ENCODE data around the gene CTNS. TPM values are rescaled to one million over a fixed set of nuclear protein-coding genes. Genes with fewer than 3 reads are reported as not detected.
A peak's percentile ranks its signal among the peaks of the same experiment; 100 is the strongest.

CTNS gene
- 5.7 TPM for total RNA-seq

- DNase-seq (ENCODE audit: low spot score in 2 of 2): peak; percentile 99 to 100
- peak; percentile 90 for FAIRE-seq
Measured at GRCh38 chr17:3636154-3636907, at the start of gene CTNS, which contains the start of gene SHPK. CTNS (plus strand) TSS chr17:3636760; CDS start chr17:3640207, 3,447 bp downstream. SHPK (minus strand) TSS chr17:3636250; CDS start chr17:3636219, 31 bp downstream.

- FAIRE-seq: no peak
- DNase-seq (ENCODE audit: low spot score in 2 of 2): no peak
Measured at GRCh38 chr17:3589784-3590183, 46.8 kb upstream of the CTNS start.

DNA sequence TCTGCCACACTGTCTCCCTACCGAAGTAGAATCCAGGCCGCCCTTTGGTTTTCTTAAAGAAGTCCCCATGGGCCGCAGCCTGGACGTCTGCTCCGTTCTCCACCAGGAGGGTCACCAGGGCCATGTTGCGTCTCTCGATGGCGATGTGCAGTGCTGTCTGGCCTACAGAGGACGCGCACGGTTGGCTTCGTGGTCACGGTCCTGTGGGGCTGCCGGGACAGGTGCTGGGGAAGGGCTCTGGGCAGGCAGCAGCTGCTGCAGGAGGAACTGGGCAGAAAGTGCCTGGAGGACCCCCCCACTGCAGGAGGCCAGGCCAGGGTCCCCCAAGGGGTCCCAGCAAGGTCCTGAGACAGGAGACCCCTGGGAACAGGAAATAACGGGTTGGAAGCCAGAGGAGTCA lies 46.3 kb upstream of the CTNS start:
- DNase-seq (ENCODE audit: low spot score in 2 of 2): no peak
- FAIRE-seq: no peak

DNA sequence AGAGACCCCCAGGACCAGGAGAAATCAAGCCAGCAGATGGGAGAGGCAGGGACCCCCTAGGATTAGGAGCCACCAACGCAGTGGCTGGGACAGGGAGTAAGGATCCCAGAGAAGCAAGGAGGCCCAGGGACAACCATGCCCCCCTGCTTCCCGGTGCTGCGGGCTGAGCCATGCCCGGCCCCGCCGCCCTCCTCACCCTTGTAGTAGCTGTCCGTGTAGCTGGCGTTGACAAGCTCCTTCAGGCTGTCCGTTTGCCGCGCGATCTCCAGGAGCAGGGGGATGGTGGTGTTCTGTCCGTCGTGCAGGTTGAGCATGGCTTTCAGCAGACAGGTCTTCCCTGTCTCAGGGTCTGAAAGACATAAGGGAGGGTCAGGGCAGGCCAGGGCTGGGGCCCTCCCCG lies 45.8 kb upstream of the CTNS start:
- no peak for FAIRE-seq

DNA sequence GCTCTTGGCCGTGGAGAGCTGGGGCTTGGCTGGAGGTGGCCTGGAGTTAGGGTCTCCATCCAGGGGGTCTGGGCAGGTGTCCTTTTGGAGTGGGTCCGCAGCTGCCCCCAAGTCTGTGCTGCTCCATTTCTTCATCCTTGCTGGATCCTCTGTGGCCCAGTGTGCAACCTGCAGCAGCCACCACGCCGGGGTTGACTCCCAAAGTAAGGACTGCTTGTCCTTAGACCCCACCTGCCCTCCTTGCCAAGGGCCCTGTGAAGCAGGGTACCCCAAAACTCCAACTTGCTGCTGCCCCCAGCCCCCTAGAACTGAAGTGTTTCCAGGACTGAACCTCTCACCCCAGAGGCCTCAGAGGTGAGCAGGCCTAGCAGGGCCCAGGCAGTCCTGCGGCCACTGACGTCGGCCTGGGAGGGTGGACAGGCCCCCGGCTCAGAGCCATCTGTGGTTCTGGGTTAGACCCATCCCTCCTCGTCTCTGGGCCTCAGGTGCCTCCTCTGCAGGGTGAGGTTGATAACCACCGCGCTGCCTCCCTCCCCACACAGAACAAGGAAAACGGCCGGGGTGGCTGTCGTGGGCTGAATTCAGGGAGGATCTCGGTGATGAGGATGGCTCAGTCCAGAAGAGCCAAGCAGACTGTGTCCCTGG lies 44.2 kb upstream of the CTNS start:
- no peak for FAIRE-seq

More for the DNA sequence above, 45.8 kb upstream of the CTNS start:
- DNase-seq (ENCODE audit: low spot score in 2 of 2): no peak

GRCh38 chr17:3593384-3593783 lies 43.2 kb upstream of the CTNS start:
- FAIRE-seq (no peak), DNase-seq (ENCODE audit: low spot score in 2 of 2) (no peak)

More for the DNA sequence above, 44.2 kb upstream of the CTNS start:
- DNase-seq (ENCODE audit: low spot score in 2 of 2): no peak

DNA sequence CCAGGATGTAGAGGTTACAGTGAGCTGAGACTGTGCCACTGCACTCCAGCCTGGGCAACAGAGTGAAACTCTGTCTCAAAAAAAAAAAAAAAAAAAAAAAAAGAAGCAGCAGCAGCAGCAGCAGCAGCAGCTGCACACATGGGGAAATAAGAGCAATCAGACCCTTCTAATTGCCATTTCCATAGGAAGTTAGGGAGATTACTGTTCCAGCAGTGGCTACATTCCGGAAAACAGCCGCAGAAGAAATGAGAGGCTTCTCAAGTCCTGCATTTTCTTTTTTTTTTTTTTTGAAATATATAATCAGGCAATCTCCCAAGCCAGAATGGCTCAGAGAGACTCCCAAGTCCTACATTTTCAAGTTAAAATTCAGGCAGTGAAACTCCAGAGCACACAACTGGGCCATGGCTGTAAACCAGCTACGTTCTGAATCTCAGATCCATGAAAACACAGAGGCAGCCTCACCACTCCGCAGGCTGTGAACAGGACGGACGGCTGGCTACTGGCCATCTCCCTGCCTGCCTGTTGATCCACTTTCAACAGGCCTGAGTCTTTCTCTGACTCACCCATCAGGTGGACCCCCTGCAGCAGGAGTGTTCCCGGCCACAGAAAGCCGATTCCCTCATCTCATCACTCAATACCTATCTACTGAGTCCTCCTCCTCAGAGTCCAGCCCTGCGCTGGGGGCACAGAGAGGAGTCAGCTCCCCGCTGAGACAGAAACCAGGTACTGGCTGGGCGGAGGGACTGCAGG lies 42.3 kb upstream of the CTNS start:
- FAIRE-seq (no peak), DNase-seq (ENCODE audit: low spot score in 2 of 2) (peak; percentile 41 to 77)

GRCh38 chr17:3594976-3595375 lies 41.6 kb upstream of the CTNS start:
- FAIRE-seq: no peak
- DNase-seq (ENCODE audit: low spot score in 2 of 2): no peak

DNA sequence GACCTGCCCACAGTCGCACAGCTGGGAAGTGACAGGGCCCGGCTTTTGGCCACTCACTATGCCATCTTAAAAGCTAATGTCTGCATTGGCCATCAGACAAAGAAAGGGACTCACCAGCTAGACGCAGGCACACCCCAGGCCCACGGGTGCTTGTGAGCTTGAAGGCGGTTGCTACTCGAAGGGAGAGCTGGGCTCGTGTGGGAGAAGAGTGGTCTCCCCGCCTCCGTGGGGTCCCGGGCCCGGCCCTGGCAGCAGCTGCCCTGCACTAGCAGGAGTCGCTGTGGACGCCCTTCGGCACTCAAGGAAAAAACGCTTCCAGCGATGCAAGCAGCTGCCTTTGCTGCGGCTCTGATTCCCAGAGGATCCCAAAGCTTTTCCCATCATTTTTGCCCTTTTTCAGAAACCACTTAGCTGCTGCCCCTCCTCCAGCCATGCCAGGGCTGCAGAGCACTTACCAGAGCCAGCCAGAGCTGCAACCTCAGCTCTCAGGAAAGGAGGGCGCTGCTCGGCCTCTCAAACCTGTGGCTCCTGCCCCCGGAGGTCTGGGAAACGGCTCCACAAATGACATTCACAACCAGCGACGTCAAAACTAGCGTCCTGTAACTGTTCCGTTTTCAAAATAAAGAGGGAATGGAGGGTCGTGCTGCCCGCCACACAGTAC lies 39.6 kb upstream of the CTNS start:
- FAIRE-seq: no peak
- no peak for DNase-seq (ENCODE audit: low spot score in 2 of 2)

- no peak for DNase-seq (ENCODE audit: low spot score in 2 of 2)
- FAIRE-seq: no peak
Measured at GRCh38 chr17:3598078-3598477, 38.5 kb upstream of the CTNS start.

DNA sequence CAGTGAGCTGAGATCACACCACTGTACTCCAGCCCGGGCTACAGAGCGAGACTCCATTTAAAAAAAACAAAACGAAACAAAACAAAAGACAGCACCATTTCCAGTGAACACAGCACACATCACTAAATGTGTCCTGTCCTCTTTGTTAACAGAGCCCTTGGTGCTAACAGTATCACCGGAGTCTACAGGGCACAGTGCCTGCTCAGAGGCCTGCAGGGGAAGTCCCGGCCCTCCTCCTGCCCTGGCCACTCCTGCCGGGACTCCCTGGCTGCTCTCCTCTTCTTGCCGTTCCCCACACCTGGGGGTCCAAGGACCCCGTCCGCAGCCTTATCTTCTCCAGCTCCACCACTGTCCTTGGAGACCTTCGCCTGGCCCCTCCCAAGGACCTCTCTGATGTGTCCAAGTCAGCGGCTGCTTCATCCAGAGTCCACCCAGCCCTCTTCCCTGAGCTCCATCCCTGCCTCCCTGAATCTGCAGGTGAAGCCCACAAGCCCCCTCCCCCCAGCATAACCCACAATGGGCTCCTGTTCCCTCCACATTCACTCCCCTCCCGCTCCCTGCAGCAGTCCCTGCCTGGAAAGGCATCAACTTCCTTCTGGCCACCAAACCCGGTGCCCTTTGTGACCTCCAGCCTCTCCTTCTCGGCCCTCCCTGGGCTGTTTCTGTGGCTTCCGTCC lies 35.9 kb upstream of the CTNS start:
- DNase-seq (ENCODE audit: low spot score in 2 of 2): no peak
- no peak for FAIRE-seq

- no peak for DNase-seq (ENCODE audit: low spot score in 2 of 2)
Measured at GRCh38 chr17:3602499-3602898, 34.1 kb upstream of the CTNS start.

DNA sequence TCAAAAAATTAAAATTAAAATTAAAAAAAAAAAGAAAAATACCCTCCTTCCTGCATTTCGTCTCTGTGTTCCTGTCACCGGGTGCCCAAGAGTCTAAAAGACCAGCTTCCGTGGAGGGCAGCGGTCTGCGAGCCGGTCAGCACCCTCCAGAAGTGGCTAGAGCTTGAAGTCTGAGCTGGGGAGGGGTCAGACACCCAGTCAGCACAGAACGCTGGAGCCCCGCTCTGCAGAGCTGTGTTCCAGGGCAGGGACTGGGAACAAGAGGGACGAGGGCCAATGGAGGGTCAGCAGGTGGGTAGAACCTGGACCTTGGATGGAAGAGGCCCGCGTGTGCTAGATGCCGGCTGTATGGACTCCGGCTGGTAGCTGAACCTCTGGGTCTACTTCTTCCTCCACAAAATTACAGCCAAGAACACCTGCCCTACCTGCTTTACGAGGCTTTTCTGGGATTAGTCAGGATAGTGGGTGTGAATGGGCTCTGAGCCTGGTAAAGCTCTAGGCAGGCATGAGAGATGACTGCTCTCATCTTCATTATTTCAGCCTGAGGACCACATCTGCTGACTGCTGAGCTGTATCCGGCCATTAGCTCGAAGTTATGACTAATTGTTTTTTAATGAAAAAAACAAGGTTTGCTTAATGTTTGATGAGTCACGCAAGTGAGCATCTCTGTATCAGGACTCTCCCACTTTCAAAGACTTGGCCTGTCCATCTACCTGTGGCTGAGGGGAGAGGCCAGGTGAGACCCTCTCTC lies 33.3 kb upstream of the CTNS start:
- DNase-seq (ENCODE audit: low spot score in 2 of 2) (no peak), FAIRE-seq (no peak)

More at GRCh38 chr17:3602499-3602898, 34.1 kb upstream of the CTNS start:
- no peak for FAIRE-seq

DNA sequence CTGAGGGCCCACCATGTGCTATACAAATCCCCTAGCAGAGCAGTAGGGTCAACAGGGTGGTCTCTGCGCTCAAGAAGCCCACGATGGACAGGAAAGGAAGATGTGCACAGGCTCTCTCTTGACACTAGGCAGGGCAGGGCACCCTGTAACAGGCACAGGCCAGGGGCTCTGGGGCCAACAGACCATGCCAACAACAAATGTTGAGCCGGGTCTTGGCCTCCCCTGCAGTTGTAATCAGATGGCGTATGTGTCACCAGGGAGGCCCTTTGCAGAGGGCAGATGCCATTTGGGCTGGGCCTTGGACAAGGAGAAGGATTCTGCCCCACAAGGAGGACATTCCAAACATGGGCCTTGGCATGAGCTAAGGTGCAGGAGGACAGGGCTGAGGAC lies 32.7 kb upstream of the CTNS start:
- DNase-seq (ENCODE audit: low spot score in 2 of 2): no peak
- FAIRE-seq: no peak

- DNase-seq (ENCODE audit: low spot score in 2 of 2) (no peak), FAIRE-seq (no peak)
Measured at GRCh38 chr17:3609689-3610088, 26.9 kb upstream of the CTNS start.

DNA sequence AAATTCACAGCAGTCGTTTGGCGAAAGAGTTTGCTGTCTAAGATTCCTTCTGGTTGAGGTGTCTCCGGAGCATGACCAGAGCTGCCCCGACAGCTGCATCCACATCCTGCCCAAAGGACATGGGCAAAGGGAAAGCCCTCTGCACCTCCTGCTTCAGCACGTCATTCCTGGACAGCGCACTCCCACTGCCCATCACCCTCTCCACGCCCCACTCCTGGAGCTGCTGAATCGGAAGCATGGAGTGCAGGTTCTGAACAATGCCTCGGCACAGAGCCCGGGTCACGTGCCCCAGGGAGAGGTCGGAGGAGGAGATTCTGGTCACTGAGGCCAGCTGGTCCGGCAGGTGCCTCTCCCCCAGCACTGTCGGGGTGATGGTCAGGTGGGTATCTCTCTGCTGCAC lies 26.0 kb upstream of the CTNS start:
- FAIRE-seq: no peak
- no peak for DNase-seq (ENCODE audit: low spot score in 2 of 2)

- no peak for DNase-seq (ENCODE audit: low spot score in 2 of 2)
Measured at GRCh38 chr17:3613124-3613523, 23.4 kb upstream of the CTNS start.

DNA sequence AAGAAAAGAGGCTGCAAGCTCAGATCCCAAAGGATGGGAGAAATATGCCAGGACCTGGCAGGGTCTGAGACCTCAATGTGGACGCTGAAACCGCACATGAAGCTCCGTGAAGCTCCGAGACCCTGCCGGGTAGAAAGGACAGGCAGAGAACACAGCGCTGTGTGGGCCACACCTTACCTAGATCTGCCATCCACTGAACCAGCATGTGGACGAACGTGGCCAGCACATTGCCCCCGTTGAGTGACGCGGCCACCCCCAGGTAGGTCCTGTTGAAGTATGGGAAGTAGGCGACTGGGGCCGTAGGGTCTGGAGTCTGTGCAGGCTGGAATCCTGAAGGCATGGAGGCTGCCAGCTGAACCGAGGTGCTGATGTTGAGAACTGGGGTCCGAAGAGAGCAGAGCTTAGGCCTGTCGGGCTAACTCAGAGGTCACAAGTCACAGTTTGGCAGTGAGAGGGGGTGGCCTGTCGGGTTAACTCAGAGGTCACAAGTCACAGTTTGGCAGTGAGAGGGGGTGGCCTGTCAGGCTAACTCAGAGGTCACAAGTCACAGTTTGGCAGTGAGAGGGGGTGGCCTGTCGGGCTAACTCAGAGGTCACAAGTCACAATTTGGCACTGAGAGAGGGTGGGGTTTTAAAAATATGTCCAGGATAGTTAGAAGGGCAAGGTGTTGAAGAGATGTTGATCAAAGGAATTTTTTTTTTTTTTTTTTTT lies 21.2 kb upstream of the CTNS start:
- FAIRE-seq (no peak), DNase-seq (ENCODE audit: low spot score in 2 of 2) (no peak)

More at GRCh38 chr17:3613124-3613523, 23.4 kb upstream of the CTNS start:
- no peak for FAIRE-seq
